Ishikawa (cell line): ENCODE data around the gene BMP7.

Experiments used
- CEBPB ChIP-seq: IDR thresholded peaks from 2 replicates; pipeline ENCODE4 v1.6.1; 2012
- EP300 ChIP-seq: IDR thresholded peaks from 2 replicates; pipeline ENCODE4 v1.6.1; 2012; ENCODE audit warnings: borderline replicate concordance
- MAX ChIP-seq: IDR thresholded peaks from 2 replicates; pipeline ENCODE4 v1.6.1; 2012
- TAF1 ChIP-seq: IDR thresholded peaks from 2 replicates; pipeline ENCODE4 v1.6.1; 2012; ENCODE audit warnings: low read depth, mild to moderate bottlenecking
- USF1 ChIP-seq: IDR thresholded peaks from 2 replicates; pipeline ENCODE4 v1.6.1; 2012
- YY1 ChIP-seq: IDR thresholded peaks from 2 replicates; pipeline ENCODE4 v1.6.1; 2012; ENCODE audit warnings: low read depth

GRCh38 chr20:57130160-57130772, 136.2 kb downstream of the BMP7 start:
- no peak for TF ChIP-seq CEBPB
- TF ChIP-seq EP300 = no peak
- no peak for TF ChIP-seq MAX
- TF ChIP-seq YY1 = no peak
- TF ChIP-seq USF1 = no peak
- no peak for TF ChIP-seq TAF1
